OCI-LY1 (cell line): Measurements from ENCODE around the gene FBXO4.

Source experiments
- CTCF ChIP-seq: fragments of 200-600 bp; sonication (generic), shearing (Covaris generic); IDR thresholded peaks from 2 replicates; pipeline ENCODE4 v1.5.1; 2017; ENCODE audit warnings: mild to moderate bottlenecking, antibody characterized with exemption, low read length, moderate library complexity, mixed read lengths
- EZH2 ChIP-seq: fragments of 200-600 bp; sonication (generic), shearing (Covaris generic); IDR thresholded peaks from 2 replicates; pipeline ENCODE4 v1.8.0; 2017; ENCODE audit warnings: borderline replicate concordance, mixed run types, mild to moderate bottlenecking, antibody characterized with exemption, low read length, moderate library complexity, mixed read lengths

- TF ChIP-seq CTCF = no peak
- no peak for TF ChIP-seq EZH2
These were observed 37.4 kb downstream of the FBXO4 start for GRCh38 chr5:41962491-41962890.
